ENCODE results near the gene SMIM29.
"Not testable (repeated sequence)": the region's sequence is repeated elsewhere in the genome, so short reads cannot be mapped to it uniquely, and the experiment has no call there.

DNA sequence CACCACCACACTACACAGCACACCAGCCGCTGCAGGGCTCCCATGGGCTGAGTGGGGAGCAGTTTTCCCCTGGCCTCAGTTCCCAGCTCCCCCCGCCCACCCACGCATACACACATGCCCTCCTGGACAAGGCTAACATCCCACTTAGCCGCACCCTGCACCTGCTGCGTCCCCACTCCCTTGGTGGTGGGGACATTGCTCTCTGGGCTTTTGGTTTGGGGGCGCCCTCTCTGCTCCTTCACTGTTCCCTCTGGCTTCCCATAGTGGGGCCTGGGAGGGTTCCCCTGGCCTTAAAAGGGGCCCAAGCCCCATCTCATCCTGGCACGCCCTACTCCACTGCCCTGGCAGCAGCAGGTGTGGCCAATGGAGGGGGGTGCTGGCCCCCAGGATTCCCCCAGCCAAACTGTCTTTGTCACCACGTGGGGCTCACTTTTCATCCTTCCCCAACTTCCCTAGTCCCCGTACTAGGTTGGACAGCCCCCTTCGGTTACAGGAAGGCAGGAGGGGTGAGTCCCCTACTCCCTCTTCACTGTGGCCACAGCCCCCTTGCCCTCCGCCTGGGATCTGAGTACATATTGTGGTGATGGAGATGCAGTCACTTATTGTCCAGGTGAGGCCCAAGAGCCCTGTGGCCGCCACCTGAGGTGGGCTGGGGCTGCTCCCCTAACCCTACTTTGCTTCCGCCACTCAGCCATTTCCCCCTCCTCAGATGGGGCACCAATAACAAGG lies 3.6 kb downstream of the SMIM29 start:
- TF ChIP-seq, protein P1, sequence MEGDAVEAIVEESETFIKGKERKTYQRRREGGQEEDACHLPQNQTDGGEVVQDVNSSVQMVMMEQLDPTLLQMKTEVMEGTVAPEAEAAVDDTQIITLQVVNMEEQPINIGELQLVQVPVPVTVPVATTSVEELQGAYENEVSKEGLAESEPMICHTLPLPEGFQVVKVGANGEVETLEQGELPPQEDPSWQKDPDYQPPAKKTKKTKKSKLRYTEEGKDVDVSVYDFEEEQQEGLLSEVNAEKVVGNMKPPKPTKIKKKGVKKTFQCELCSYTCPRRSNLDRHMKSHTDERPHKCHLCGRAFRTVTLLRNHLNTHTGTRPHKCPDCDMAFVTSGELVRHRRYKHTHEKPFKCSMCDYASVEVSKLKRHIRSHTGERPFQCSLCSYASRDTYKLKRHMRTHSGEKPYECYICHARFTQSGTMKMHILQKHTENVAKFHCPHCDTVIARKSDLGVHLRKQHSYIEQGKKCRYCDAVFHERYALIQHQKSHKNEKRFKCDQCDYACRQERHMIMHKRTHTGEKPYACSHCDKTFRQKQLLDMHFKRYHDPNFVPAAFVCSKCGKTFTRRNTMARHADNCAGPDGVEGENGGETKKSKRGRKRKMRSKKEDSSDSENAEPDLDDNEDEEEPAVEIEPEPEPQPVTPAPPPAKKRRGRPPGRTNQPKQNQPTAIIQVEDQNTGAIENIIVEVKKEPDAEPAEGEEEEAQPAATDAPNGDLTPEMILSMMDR (conservative IDR thresholded peaks at IDR 0.05; ENCODE audit: low read depth, low read length), result not testable (repeated sequence)
- not testable (repeated sequence) for TF ChIP-seq EZH2 (IDR thresholded peaks at IDR 0.05; ENCODE audit: borderline replicate concordance, low read depth, low read length, poor library complexity, severe bottlenecking)
